ENCODE data around the gene RAB11FIP4.

DNA sequence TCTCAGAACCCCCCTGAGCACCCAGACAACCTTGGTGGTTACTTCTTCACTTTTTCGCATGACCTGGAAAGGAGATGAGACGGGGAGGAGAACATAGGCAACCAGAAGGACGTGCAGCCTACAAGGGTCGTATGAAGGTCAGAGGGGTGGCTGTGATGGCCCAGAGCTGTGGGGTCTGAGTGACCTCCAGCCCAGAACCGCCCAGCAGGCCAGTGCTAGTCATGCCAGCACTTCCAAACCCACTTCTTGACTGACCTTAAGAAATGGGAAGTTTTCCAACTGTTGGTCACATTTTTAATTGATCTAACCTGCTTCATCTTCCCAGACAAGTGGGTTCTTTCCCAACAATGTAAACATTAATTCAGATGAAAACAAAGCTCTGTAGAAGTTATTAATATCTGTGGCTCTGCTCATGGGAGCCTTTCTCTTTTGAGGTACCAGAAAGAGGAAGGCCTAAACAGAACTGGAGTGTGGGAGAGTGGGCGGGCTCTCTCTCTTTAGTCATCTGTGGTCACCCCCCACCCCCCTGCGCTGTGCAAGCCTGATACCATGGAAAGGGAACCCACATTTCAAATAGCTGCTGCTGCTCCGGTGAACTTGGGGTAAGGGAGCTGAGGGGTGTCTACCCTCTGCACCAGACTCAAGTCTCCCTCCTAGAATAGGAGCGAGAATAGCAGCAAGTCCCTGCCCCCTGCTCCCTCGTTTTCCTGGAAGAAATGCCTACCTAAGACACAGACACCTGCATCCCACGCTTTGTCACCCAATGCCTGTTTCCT is 101.6 kb downstream of the RAB11FIP4 start:
- TF ChIP-seq, protein P1, sequence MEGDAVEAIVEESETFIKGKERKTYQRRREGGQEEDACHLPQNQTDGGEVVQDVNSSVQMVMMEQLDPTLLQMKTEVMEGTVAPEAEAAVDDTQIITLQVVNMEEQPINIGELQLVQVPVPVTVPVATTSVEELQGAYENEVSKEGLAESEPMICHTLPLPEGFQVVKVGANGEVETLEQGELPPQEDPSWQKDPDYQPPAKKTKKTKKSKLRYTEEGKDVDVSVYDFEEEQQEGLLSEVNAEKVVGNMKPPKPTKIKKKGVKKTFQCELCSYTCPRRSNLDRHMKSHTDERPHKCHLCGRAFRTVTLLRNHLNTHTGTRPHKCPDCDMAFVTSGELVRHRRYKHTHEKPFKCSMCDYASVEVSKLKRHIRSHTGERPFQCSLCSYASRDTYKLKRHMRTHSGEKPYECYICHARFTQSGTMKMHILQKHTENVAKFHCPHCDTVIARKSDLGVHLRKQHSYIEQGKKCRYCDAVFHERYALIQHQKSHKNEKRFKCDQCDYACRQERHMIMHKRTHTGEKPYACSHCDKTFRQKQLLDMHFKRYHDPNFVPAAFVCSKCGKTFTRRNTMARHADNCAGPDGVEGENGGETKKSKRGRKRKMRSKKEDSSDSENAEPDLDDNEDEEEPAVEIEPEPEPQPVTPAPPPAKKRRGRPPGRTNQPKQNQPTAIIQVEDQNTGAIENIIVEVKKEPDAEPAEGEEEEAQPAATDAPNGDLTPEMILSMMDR (IDR thresholded peaks at IDR 0.05 in 4 of 5, conservative IDR thresholded peaks at IDR 0.05 in 1 of 5): no peak
- TF ChIP-seq POLR2A (IDR thresholded peaks at IDR 0.05): no peak

All from gastrocnemius medialis (tissue), 4 donors.